Inflammatory macrophage treated with lipopolysaccharide for 4 hours (primary cell): Measurements from ENCODE around the gene NPHS1.
"Not testable (repeated sequence)": the region's sequence is repeated elsewhere in the genome, so short reads cannot be mapped to it uniquely, and the experiment has no call there.

ENCODE experiments used
- DNase-seq: peaks from one replicate; pipeline ENCODE4 v3.0.0-alpha.2; 2020

Gene NPHS1

GRCh38 chr19:35846038-35846668 lies 6.2 kb downstream of the NPHS1 start:
- no peak for DNase-seq

DNA sequence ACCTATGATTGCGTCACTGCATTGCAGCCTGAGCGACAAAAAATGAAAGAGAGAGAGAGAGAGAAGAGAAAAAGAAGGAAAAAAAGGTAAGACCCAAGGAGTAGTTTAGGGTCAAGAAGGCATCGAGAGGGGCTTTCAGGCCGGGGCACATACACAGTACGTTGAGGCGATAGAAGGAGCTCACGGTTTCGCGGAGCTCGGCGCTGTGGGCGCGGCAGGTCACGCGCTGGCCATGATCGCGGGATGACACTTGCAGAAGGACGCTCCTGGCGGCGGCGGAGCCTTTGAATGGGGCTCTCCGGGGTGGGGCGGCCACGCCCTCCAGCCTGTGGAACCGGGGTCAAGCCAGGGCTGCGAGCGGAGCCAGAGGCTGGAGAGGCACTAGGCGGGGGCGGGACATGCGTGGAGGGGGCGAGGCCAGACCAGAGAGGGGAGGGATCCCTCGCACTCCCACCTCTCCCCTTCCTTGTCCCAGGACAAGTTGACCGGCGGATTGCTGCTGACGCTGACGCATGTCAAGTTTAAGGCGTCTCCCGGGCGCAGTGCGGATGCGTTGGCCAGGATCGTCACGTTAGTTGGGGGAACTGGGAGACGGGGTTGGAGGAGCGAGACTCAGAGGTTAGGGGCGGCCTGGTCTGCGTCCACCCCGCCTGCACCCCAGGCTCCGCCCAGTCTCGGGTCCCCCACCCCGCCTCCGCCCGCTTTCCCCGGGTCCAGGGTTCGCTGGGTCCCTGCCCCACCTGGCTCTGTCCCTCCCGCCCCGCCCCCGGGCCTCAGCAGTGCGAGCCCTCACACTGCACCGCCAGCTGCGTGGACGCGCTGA lies 6.9 kb downstream of the NPHS1 start:
- peak; percentile 21 for DNase-seq

DNA sequence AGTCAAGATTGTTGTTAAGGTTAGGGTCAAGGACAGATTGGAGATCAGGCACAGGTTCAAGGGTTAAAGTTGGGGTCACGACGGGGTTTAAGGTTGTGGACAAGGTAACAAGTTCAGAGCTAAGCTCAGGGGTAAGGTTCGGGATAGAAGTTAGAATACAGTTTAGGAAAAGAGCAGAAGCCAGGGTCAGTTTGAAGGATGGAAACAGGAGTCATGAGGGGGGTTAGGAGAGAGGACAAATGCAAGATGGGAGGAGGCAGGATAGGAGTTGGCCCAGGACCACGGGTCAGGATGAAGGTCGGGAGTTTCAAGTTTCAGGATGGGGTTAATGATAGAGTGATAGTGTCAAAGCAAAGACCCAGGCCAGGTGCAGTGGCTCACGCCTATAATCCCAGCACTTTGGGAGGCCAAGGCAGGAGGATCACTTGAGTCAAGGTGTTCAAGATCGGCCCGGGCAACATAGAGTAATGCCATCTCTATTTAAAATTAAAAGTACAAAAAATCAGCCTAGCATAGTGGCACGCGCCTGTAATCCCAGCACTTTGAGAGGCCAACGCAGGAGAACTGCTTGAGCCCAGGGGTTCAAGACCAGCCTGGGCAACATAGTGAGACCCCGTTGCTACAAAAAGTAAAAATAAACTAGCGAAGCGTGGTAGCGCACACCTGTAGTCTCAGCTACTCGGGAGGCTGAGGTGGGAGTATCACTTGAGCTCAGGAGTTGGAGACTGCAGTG lies 7.7 kb downstream of the NPHS1 start:
- no peak for DNase-seq

DNA sequence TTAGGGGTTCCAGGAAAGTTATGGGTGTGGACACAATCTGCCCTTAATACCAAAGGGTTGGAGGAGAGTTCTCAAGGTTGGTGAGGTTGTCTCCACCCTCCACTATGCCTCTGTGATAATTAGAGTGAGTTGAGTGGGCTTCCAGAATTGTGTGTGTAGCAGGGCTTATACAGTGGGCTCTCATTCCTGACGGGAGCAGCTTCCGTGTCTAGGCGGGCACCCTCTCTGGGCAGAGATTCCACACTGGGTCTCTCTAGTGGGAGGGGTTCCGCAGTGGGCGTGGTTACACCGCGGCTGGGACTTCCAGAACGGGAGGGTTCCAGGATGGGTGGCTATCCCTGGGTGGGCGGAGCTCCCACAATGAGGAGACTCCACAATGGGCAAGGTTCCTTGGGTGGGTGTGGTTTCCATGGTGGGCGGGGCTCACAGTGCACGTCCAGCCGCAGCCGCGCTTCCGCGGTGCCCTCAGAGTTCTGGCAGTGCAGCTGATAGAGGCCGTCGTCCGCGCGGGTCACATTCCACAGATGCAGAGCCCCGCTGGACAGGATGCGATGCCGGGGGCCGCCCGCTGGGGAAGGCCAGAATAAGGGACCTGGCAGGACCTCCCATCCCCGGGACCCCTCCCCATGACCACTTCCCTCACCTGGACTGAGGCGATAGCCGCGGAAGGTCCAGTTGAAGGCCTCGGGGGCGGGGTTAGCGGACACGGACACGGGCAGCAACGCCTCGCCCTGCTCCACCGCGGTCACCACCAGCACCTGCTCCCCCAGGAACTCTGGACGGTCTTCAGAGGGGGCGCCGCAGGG lies 8.4 kb downstream of the NPHS1 start:
- peak; percentile 32 for DNase-seq

DNA sequence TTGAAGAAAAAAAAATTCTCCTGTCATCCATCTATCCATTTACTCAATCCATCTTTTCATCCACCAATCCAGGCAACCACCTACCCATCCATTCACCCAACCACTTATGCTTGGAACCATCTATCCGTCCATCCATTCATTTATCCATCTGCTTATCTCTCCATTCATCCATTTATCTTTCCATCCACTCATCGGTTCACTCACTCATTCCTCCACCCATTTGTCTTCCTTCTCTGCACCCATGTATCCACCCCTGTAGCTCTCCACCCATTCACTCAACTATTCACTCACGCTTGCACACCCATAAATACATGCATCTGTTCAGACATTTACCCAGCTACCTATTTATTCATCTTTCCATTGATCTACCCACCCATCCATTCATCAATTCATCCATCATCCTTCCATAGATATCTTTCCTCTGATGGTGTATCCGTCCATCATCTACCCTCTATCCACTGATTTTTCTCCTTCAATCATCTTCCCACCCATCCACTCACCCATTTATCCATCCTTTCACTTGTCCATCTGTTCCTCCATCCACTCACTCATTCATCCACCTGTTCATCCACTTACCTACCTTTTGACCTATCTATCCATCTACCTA lies 9.5 kb downstream of the NPHS1 start:
- DNase-seq = no peak

DNA sequence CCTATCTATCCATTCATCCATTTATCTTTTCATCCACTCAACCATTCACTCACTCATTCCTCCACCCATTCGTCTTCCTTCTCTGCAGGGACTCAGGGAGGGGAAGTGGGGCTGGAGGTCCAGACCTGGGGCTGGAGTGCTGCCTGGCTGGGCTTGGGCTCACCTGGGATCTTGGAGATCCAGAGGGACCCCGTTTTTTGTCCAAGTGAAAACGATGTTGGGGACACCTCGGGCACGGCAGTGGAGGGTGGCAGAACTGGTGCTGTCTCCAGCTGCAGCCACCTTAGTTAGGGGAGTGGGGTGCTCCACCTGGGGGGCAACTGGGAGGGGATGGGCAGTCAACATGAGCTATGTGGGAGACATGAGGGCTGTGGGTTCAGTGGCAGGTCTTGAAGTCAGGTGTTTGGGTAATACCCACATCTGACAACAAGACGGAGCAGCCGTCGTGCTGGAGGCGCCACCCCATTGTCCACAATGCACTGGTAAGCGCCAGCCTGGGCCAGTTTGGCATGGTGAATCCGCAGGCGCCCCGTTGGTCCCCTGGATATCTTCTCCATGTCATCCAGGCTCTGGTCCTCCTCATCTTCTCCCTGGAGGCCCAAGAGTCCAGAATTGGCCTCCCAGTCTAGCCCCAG lies 10.2 kb downstream of the NPHS1 start:
- DNase-seq = no peak

DNA sequence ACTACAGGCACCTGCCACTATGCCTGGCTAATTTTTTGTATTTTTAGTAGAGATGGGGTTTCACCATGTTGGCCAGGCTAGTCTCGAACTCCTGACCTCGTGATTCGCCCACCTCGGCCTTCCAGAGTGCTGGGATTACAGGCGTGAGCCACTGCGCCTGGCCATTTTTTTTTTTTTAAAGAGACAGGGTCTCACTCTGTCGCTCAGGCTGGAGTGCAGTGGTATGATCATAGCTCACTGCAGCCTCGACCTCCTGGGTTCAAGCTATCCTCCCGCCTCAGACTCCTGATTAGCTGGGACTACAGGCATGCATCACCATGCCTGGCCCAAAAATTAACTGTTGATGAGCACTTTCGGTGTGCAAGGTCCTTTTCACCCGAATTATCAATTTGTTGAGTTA lies 16.2 kb downstream of the NPHS1 start:
- not testable (repeated sequence) for DNase-seq

- no peak for DNase-seq
Observed at GRCh38 chr19:35833972-35834371, 18.3 kb downstream of the NPHS1 start.

- no peak for DNase-seq
Observed at GRCh38 chr19:35832054-35832453, 20.2 kb downstream of the NPHS1 start.

DNA sequence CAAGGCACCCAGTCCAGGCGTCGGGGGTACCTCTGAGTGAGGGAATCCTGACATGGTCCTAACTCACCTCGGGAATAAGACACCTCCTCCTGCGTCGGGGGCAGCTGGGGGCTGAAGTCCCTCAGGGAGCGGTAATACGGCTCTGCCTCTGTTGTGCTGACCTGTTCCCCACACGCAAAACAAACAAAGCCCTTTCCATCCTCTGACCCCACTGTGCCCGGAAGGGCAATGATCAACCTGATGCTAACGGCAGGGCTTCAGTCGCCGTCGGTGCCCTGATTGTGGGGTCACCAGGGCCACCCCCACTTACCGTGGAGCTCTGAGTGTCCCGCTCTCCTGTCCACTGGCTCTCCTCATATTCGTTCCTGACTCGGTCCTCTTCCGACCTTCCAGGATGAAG lies 21.3 kb downstream of the NPHS1 start:
- no peak for DNase-seq

DNA sequence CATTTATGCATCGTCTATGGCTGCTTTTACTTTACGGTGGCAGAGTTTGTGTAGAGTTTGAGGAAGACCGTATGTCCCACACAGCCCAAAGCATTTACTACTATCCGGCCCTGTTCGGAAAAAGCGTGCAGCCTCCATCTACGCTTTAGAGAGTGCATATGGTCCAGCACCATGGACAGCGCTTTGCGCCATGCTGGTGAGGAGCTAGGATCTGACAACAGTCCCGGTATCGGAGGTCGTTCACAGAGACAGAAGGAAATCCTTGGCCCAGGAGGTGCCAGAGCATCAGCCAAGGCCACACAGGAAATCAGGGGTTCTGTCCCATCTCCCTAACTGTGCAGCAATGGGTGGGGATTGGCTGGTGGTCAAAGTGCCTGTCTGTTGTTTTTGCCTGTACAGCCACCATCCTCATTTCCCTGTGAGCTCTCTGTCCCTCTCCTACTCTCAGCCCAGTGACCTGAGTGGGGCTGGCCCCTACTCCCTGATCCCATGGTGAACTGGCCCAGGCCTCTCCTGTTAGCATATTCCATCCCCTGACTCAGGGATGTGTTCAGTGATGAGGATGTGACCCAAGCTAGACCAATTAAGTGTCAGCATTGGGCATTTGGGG lies 23.5 kb downstream of the NPHS1 start:
- peak; percentile 36 for DNase-seq

- DNase-seq = no peak
Observed at GRCh38 chr19:35824150-35824549, 28.2 kb downstream of the NPHS1 start.

DNA sequence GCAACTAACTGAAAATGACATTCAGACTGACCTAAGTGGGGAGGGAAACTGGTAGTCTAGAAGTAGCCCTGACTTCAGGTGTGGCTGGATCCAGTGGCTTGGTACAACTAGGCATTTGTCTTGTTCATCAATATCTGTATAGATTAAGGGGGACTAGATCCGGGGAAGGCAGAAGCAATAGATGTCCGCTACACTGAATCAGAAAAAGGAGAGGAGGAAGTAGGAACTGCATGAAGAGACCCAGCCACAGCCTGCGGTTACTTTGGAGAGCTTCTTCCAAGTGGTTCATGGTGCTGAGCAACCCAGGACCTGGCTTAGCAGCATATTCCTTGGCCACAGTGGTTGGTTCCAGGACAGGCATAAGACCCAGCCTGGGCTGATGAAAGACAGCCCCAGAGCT lies 29.7 kb downstream of the NPHS1 start:
- no peak for DNase-seq

DNA sequence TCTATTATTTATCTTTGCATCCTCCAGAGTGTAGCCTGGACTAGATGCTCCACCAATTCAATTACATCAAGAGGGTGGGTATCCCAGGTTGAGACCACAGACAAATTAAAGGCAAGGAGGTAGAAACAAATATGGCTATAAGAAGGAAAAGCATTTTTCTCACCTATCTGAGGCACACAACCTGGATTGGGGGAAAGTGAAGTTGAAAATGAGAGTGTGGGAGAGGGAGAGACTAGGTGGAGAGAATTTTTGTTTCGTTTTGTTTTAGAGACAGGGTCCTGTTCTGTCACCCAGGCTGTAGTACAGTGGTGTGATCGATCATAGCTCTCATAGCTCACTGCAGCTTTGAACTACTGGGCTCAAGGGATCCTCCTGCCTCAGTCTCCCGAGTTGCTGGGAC lies 33.9 kb downstream of the NPHS1 start:
- no peak for DNase-seq

- DNase-seq = no peak
Observed at GRCh38 chr19:35816846-35817245, 35.5 kb downstream of the NPHS1 start.

GRCh38 chr19:35816262-35816661 lies 36.0 kb downstream of the NPHS1 start:
- DNase-seq = no peak

DNA sequence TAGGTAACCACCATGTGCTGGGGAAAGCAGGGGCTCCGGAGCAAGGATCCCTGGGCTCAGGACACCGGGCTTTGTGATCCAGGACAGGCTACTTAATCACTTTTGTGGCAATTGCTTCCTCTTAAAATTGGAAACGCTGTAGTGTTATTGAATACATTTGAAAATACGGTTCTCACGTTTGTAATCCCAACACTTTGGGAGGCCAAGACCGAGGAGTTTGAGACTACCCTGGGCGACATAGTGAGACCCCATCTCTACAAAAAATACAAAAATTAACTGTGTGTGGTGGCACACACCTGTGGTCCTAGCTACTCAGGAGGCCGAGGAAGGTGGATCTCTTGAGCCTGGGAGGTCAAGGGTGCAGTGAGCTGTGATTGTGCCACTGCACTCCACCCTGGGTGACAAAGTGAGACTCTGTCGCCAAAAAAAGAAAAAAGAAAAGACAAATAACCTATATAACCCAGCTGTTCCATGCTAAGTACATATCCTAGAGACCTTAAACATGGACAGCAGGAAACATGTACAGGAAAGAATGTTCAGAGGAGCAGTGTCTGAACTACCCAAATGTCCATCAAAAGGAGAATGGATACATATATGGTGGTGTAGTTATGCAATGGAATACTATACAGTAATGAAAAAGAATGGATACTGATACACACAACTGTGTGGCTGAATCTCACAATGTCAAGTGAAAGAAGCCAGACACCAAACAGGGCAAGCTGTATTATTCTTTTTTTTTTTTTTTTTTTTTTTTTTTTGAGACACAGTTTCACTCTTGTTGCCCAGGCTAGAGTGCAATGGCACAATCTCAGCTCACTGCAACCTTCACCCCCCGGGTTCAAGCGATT lies 39.0 kb downstream of the NPHS1 start:
- DNase-seq = no peak

DNA sequence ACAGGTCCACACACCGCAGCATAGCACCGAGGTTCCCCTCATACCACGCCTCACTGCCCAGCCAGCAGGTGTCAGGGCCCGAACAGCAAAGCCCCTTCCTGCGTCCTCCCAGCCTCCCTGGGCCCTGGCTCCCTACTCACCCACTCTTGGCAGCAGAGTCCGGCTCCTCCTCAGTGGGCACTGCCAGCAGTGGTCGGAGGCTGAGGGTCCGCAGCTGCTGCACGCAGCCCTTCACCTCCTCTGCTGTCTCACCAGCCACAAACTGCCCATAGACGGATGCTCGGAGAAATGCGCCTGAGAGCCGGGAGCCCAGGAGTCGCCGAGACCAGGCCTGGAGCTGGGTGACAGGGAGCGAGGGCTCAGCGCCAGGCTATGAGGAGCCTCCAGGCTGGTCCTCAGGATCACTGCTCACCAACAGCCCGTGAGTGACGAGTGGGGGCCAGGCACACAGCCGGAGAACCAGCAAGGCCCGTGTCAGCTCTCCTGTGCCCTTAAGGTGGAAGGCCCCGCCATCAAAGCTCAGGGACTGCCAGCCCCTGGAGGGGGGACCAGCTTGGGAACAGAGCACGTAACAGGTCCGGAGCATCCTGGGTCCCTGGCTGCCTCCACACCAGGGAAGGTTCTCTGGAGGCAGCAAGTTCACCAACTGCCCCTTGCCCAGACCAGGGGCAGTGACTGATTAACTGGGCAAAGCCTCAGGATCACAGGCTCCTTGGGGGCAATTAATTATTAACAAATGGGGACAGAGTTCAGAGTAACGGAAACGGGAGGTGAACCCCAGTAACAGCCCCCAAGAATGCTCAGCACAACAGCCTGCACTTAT lies 39.9 kb downstream of the NPHS1 start, which contains the start of gene PRODH2:
PRODH2 (minus strand) TSS at position 626 of the 823 bp plus-strand sequence; CDS start at position 586, 40 bp downstream.
- no peak for DNase-seq
